H1 (cell line): ENCODE measurements around the gene ANK2. TPM values are rescaled to one million over a fixed set of nuclear protein-coding genes. Genes with fewer than 3 reads are reported as not detected.

Source experiments
- CTCF ChIA-PET: fragments of 300-600 bp; sonication (Branson Sonifier 250); formaldehyde crosslinking; loops from one replicate; lab custom pipeline; 2021; ENCODE audit not compliant: partially characterized antibody; lab: Charles Lee
- POLR2A ChIA-PET: fragments of 300-600 bp; sonication (Branson Sonifier 250); formaldehyde crosslinking; loops from one replicate; lab custom pipeline; 2021; ENCODE audit warnings: inconsistent platforms; ENCODE audit not compliant: partially characterized antibody; lab: Charles Lee
- DNase-seq, 2 experiments: peaks; one replicate each; pipeline versions ENCODE4 v3.0.0 to v3.0.0-alpha.2; 2010 to 2022; ENCODE audit warnings: low spot score in 2 of 2, low read depth in 1 of 2, mixed read lengths in 1 of 2
- FAIRE-seq: peaks from 2 replicates; lab custom pipeline; 2011; peaks lifted over from hg19 to GRCh38; lab: Jason Lieb, UNC
- H2AFZ ChIP-seq: 2 replicates; pipeline ENCODE4 v1.8.1; 2012; ENCODE audit warnings: low read length, inconsistent platforms
- H2AK5ac ChIP-seq: 2 replicates; pipeline ENCODE4 v1.6.1; 2013; ENCODE audit warnings: low read depth, low read length
- H2BK120ac ChIP-seq: replicated peaks from 2 replicates; pipeline ENCODE3; 2013; ENCODE audit warnings: low read depth, low read length, inconsistent platforms
- H2BK12ac ChIP-seq: 2 replicates; pipeline ENCODE4 v1.6.1; 2013; ENCODE audit warnings: low read depth, low read length
- H2BK15ac ChIP-seq: 2 replicates; pipeline ENCODE4 v1.6.1; 2013; ENCODE audit warnings: low read length
- H2BK20ac ChIP-seq: 2 replicates; pipeline ENCODE4 v1.6.1; 2013; ENCODE audit warnings: low read length
- H2BK5ac ChIP-seq: 2 replicates; pipeline ENCODE4 v1.6.1; 2013; ENCODE audit warnings: low read depth, low read length
- H3K14ac ChIP-seq: 2 replicates; pipeline ENCODE4 v1.6.1; 2013; ENCODE audit warnings: inconsistent platforms; ENCODE audit not compliant: insufficient read length
- H3K18ac ChIP-seq: 2 replicates; pipeline ENCODE4 v1.6.1; 2013; ENCODE audit warnings: low read length; ENCODE audit errors: extremely low read depth
- H3K23ac ChIP-seq: 2 replicates; pipeline ENCODE4 v1.6.1; 2013; ENCODE audit warnings: inconsistent platforms; ENCODE audit not compliant: insufficient read length
- H3K23me2 ChIP-seq: 2 replicates; pipeline ENCODE4 v1.6.1; 2013; ENCODE audit warnings: low read depth, low read length
- H3K27ac ChIP-seq: 2 replicates; pipeline ENCODE4 v1.6.1; 2011; ENCODE audit warnings: low read depth, low read length, inconsistent platforms
- H3K27me3 ChIP-seq, 4 experiments: replicated peaks in 1 of 4; 1 replicate in 1 of 4; 2 replicates in 3 of 4; pipeline versions ENCODE4 v1.6.1 to v1.8.1; 2011 to 2013; ENCODE audit warnings: low read length in 3 of 4, mild to moderate bottlenecking in 3 of 4, inconsistent platforms in 2 of 4, mixed read lengths in 2 of 4, moderate library complexity in 1 of 4; ENCODE audit not compliant: control insufficient read depth in 3 of 4, insufficient read depth in 3 of 4; ENCODE audit errors: extremely low read depth in 1 of 4
- H3K36me3 ChIP-seq, 4 experiments: 2 replicates each; pipeline versions ENCODE4 v1.6.1 to v1.8.1; 2011 to 2013; ENCODE audit warnings: mild to moderate bottlenecking in 4 of 4, low read length in 3 of 4, moderate library complexity in 2 of 4, control low read depth in 1 of 4, inconsistent platforms in 1 of 4; ENCODE audit not compliant: insufficient read depth in 4 of 4, control insufficient read depth in 2 of 4
- H3K4ac ChIP-seq: replicated peaks from 2 replicates; pipeline ENCODE3; 2013; ENCODE audit warnings: low read length, low read depth, mixed read lengths, inconsistent platforms; ENCODE audit not compliant: insufficient read length
- H3K4me1 ChIP-seq, 4 experiments: replicated peaks in 1 of 4; 1 replicate in 1 of 4; 2 replicates in 3 of 4; pipeline versions ENCODE4 v1.6.1 to v1.8.1; 2011 to 2013; ENCODE audit warnings: low read length in 3 of 4, inconsistent platforms in 2 of 4, mixed read lengths in 1 of 4; ENCODE audit not compliant: insufficient read depth in 4 of 4, control insufficient read depth in 3 of 4
- H3K4me2 ChIP-seq, 2 experiments: 2 replicates each; pipeline versions ENCODE4 v1.6.1 to v1.8.1; 2011 to 2013; ENCODE audit warnings: low read depth in 2 of 2, low read length in 2 of 2, control low read depth in 1 of 2, inconsistent platforms in 1 of 2, mild to moderate bottlenecking in 1 of 2; ENCODE audit not compliant: insufficient read depth in 1 of 2
- H3K4me3 ChIP-seq, 4 experiments: fragments of 200-600, 300-600 bp in 1 of 4; sonication (generic), shearing (Covaris generic), sonication (Bioruptor Twin) in 1 of 4; 2 replicates each; pipeline versions ENCODE4 v1.5.1 to v1.8.1; 2011 to 2016; ENCODE audit warnings: low read length in 4 of 4, low read depth in 3 of 4, control low read depth in 2 of 4, inconsistent platforms in 2 of 4, mild to moderate bottlenecking in 2 of 4, mixed read lengths in 1 of 4, moderate library complexity in 1 of 4; ENCODE audit not compliant: insufficient read depth in 2 of 4; ENCODE audit errors: extremely low read depth in 1 of 4
- H3K56ac ChIP-seq: replicated peaks from 2 replicates; pipeline ENCODE3; 2013; ENCODE audit warnings: low read depth, mild to moderate bottlenecking, mixed read lengths, low read length, inconsistent platforms; ENCODE audit not compliant: insufficient read length
- H3K79me1 ChIP-seq: 2 replicates; pipeline ENCODE4 v1.6.1; 2013; ENCODE audit warnings: low read depth, low read length, control low read depth
- H3K79me2 ChIP-seq, 2 experiments: 2 replicates each; pipeline versions ENCODE4 v1.6.1 to v1.8.1; 2012 to 2013; ENCODE audit warnings: low read length in 2 of 2, mild to moderate bottlenecking in 2 of 2, inconsistent platforms in 1 of 2; ENCODE audit not compliant: insufficient read depth in 2 of 2, control insufficient read depth in 1 of 2
- H3K9ac ChIP-seq, 4 experiments: replicated peaks in 1 of 4; 1 replicate in 1 of 4; 2 replicates in 3 of 4; pipeline versions ENCODE4 v1.6.1 to v1.8.1; 2011 to 2013; ENCODE audit warnings: low read depth in 3 of 4, low read length in 3 of 4, control low read depth in 2 of 4, mild to moderate bottlenecking in 2 of 4, moderate library complexity in 2 of 4, inconsistent platforms in 1 of 4; ENCODE audit errors: extremely low read depth in 1 of 4
- H3K9me3 ChIP-seq, 2 experiments: 2 replicates each; pipeline versions ENCODE4 v1.6.1 to v1.8.1; 2012 to 2013; ENCODE audit warnings: mild to moderate bottlenecking in 2 of 2, moderate library complexity in 2 of 2, control low read depth in 1 of 2, inconsistent platforms in 1 of 2, low read depth in 1 of 2, low read length in 1 of 2, mixed read lengths in 1 of 2; ENCODE audit not compliant: insufficient read depth in 2 of 2
- H4K20me1 ChIP-seq, 2 experiments: replicated peaks in 1 of 2; 2 replicates each; pipeline versions ENCODE3 to v1.8.1; 2011 to 2013; ENCODE audit warnings: inconsistent platforms in 2 of 2, low read length in 2 of 2, mild to moderate bottlenecking in 1 of 2; ENCODE audit not compliant: insufficient read depth in 2 of 2, control insufficient read depth in 1 of 2
- H4K5ac ChIP-seq: 2 replicates; pipeline ENCODE4 v1.6.1; 2013; ENCODE audit warnings: low read length, low read depth, mixed read lengths, inconsistent platforms; ENCODE audit not compliant: insufficient read length
- H4K8ac ChIP-seq: 2 replicates; pipeline ENCODE4 v1.8.0; 2013; ENCODE audit warnings: mild to moderate bottlenecking, moderate library complexity, low read length, inconsistent platforms; ENCODE audit not compliant: insufficient read depth; ENCODE audit errors: extremely low read depth
- H4K91ac ChIP-seq: replicated peaks from 2 replicates; pipeline ENCODE3; 2013; ENCODE audit warnings: low read length, mixed read lengths, inconsistent platforms; ENCODE audit not compliant: insufficient read length
- CHD1 ChIP-seq: IDR thresholded peaks from 2 replicates; pipeline ENCODE4 v1.6.1; 2012; ENCODE audit warnings: low read depth, low read length, improper control_type of control experiment
- KDM4A ChIP-seq: IDR thresholded peaks from one replicate; pipeline ENCODE4 v1.7.1; 2012; ENCODE audit warnings: low read depth, mild to moderate bottlenecking, moderate library complexity, low read length, inconsistent platforms; ENCODE audit not compliant: severe bottlenecking
- ZNF274 ChIP-seq: IDR thresholded peaks from 2 replicates; pipeline ENCODE4 v1.7.0; 2012; ENCODE audit warnings: low read length, borderline replicate concordance; ENCODE audit errors: extremely low read depth
- WGBS, 2 experiments: shearing (Covaris generic) in 1 of 2; methylation state at CpG; one replicate each; pipeline versions ENCODE4 v1.1.6 to v1.1.7; 2013 to 2015; ENCODE audit warnings: low lambda C conversion rate in 2 of 2, mixed read lengths in 2 of 2, inconsistent platforms in 1 of 2, low coverage in 1 of 2, missing lambda C conversion rate in 1 of 2; ENCODE audit not compliant: insufficient replicate concordance in 2 of 2, insufficient coverage in 1 of 2, insufficient read length in 1 of 2; ENCODE audit errors: extremely low coverage in 1 of 2, missing lambda C conversion rate in 1 of 2; 5-methylcytosine and 5-hydroxymethylcytosine counted together
- polyA plus RNA-seq, 7 experiments: library from polyadenylated mRNA; depleted of rRNA in 3 of 7; stranded (reverse) in 5 of 7; unstranded in 2 of 7; fragments of >200 nt in 5 of 7; fragments of 200-250 nt in 2 of 7; gene quantifications; 1 replicate in 5 of 7; 2 replicates in 1 of 7; 4 replicates in 1 of 7; pipeline versions ENCODE4 v1.2.1 to v1.2.3, GENCODE V29; 2011 to 2013; ENCODE audit warnings: missing spikeins in 2 of 7, mixed read lengths in 2 of 7
- total RNA-seq: library from RNA; stranded (reverse); fragmentation: NEBNext Ultra II Directional; extraction: Animal tissue kit (Norgen Biotek cat#: 25700); gene quantifications from 2 replicates; pipeline ENCODE4 v1.2.1, GENCODE V29; 2021
- TF ChIP-seq, protein P1 (sequence below): IDR thresholded peaks from 2 replicates; pipeline ENCODE4 v1.6.1; 2011; ENCODE audit warnings: low read depth, mild to moderate bottlenecking, low read length; ENCODE audit not compliant: insufficient read depth

Gene ANK2
- total and polyA plus RNA-seq, 2 of the 8 experiments (the other 6 are each of a cell fraction or from before 2014, with no cell fraction given), result 14.2 to 35.1 TPM

DNA sequence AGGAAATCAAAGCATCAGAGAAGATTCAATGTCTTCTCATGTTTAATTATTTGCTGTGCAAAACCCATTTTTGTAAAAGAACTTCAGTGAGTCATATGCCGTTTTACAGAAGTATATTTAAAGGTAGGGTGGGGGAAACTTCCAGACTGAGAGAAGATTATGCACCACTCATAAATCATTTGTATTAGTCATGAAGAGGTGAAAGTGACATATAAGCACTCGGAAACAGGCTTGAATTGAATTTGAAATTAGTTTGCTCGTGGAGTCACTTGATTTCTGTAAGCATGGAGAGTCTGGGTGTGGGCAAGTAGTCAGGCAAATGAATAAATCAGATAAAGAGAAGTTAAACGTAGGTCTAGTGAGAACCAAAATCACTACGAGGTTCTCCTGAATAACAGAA is 335.1 kb downstream of the ANK2 start:
- H3K27me3 ChIP-seq, result no peaks in the 10 kb centered on the region; a peak in 1 of 7 replicates
- FAIRE-seq (no peak), DNase-seq (no peak)
- H2BK12ac ChIP-seq, result no peak overlapping the region
- no peak overlapping the region for H4K8ac ChIP-seq
- no peaks in the 10 kb centered on the region for H4K20me1 ChIP-seq
- no peak overlapping the region for H3K4me2 ChIP-seq
- H4K91ac ChIP-seq, result no peak overlapping the region
- H2AFZ ChIP-seq, result no peak overlapping the region
- ChIA-PET POLR2A (no interaction called here), CTCF (no interaction called here)
- no peaks in the 10 kb centered on the region for H3K79me2 ChIP-seq
- no peak overlapping the region for H2AK5ac ChIP-seq
- H2BK5ac ChIP-seq, result no peak overlapping the region
- H4K5ac ChIP-seq, result no peak overlapping the region
- H2BK120ac ChIP-seq, result no peak overlapping the region
- H3K23me2 ChIP-seq, result no peaks in the 10 kb centered on the region
- no peak overlapping the region for H3K4ac ChIP-seq
- no peak overlapping the region for H3K4me3 ChIP-seq
- no peak overlapping the region for H3K27ac ChIP-seq
- H3K14ac ChIP-seq, result no peak overlapping the region
- H3K9ac ChIP-seq, result no peak overlapping the region
- H3K23ac ChIP-seq, result no peak overlapping the region
- no peak overlapping the region for H2BK15ac ChIP-seq
- no peak overlapping the region for H3K18ac ChIP-seq
- TF ChIP-seq CHD1 (no peak), ZNF274 (no peak), KDM4A (no peak)
- TF ChIP-seq, protein P1, sequence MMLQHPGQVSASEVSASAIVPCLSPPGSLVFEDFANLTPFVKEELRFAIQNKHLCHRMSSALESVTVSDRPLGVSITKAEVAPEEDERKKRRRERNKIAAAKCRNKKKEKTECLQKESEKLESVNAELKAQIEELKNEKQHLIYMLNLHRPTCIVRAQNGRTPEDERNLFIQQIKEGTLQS, result no peak
- H3K56ac ChIP-seq, result no peak overlapping the region
- no peaks in the 10 kb centered on the region for H3K79me1 ChIP-seq
- no peak overlapping the region for H2BK20ac ChIP-seq
- WGBS, 2 experiments, result 83% methylated on average over 5 of the region's 5 CpGs; no CpG with 5 or more reads in 1 of the 2 experiments
- peaks cover 0 to 3% (median 0%) of the 10 kb centered on the region in 4 experiments; a peak in 1 of 7 replicates for H3K4me1 ChIP-seq
- H3K36me3 ChIP-seq, result peaks cover 0 to 31% (median 9%) of the 10 kb centered on the region in 4 experiments; a peak in 6 of 8 replicates
- peaks cover 4% of the 10 kb centered on the region in 2 experiments; a peak in 2 of 4 replicates for H3K9me3 ChIP-seq
